Kidney glomerular epithelial cell (primary cell): ENCODE data around the gene SOX15.
"Not testable (repeated sequence)": the region's sequence is repeated elsewhere in the genome, so short reads cannot be mapped to it uniquely, and the experiment has no call there.

Experiments
- DNase-seq: peaks from one replicate; lab custom pipeline; 2025; lab: John Stamatoyannopoulos, UW

The SOX15 gene

GRCh38 chr17:7589891-7590691 lies at the start of gene SOX15:
Gene SOX15 (minus strand): TSS chr17:7590094. CDS start chr17:7589676, 418 bp downstream.
- DNase-seq: no peak

DNA sequence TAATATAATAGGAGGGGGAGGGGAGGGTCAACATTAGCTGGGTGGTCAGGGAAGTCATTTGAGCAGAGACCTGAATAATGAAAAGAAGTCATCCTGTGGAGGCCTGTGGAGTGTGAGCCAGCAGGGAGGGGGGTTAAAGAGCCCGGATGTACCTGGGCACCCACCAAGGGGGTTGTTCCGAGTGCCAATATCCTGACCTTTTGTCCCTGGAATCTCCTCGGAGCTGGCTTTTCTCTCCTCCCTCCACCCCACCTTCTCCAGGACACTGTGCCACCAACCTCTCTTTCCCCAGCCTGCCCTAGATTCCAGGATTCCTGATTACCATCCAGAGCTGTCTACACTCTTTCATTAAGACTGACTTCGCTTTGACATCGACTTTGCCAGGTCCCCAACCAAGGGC lies 46.3 kb upstream of the SOX15 start:
- DNase-seq: no peak

- no peak for DNase-seq
Observed at GRCh38 chr17:7634384-7634783, 44.5 kb upstream of the SOX15 start.

GRCh38 chr17:7633093-7633492 lies 43.2 kb upstream of the SOX15 start:
- no peak for DNase-seq

DNA sequence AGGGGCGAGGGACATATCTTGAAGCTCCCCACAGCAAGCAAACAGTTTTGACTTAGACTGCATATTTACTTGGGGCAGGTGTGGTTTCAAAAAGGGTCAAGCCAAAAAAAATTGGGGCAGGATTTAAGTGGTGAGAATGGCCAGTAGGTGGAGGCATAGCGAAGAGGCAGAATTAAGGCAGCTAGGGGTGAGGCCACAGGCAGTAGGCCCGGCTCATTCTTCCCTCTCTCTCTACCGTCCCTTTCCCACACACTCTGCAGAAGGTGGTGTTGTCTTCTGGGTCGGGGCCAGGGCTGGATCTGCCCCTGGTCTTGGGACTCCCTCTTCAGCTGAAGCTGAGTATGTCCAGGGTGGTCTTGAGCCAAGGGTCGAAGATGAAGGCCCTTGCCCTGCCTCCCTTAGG lies 42.6 kb upstream of the SOX15 start:
- DNase-seq: no peak

GRCh38 chr17:7631398-7632380 lies 41.8 kb upstream of the SOX15 start:
- no peak for DNase-seq

DNA sequence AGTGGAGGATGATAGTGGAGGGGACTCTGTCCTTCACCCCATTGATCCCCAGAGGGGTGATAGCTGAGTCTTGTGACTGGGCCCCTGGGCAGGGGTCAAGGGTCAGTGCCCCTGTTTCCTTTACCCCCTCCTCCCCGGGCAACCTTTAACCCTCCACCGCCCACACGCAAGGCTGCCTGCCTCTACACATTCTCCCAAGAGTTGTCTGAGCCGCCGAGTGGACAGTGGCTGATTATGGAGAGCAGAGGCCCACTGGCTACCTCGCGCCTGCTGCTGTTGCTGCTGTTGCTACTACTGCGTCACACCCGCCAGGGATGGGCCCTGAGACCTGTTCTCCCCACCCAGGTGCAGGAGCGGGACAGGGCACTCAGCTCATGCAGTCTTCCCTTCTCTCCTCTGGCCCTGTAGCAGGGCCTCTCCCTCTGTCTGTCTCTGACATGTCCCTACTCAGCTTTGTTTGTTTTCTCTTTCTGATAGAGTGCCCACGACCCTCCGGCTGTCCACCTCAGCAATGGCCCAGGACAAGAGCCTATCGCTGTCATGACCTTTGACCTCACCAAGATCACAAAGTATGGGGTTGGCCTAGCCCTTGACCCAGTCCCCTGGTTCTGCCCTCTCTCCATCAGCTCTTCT lies 40.2 kb upstream of the SOX15 start, which contains the start of gene SHBG:
Gene SHBG (plus strand): TSS at position 197 of the 633 bp plus-strand sequence. CDS start 38 bp downstream, at position 235.
- DNase-seq: no peak

- peak; percentile 78 for DNase-seq
Observed at GRCh38 chr17:7627250-7628121, 37.6 kb upstream of the SOX15 start, which contains the start of gene SAT2. Gene SAT2 (minus strand): TSS chr17:7627821. CDS start chr17:7627635, 186 bp downstream.

DNA sequence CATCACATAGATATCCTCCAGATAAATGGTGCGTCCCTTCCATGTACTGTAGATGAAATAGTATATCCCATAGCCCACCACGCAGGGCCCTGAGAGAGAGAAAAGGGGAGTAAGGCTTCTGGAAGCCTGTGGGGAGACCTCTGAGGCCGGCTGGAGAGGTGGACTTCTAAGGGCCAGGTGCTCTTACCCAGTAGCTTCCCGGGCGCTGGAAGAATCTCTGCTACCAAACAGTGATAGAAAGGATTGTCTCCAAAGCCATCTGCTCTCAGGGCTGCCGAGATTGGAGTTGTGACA lies 37.0 kb upstream of the SOX15 start:
- DNase-seq: no peak

- DNase-seq: no peak
Observed at GRCh38 chr17:7626307-7626706, 36.4 kb upstream of the SOX15 start.

DNA sequence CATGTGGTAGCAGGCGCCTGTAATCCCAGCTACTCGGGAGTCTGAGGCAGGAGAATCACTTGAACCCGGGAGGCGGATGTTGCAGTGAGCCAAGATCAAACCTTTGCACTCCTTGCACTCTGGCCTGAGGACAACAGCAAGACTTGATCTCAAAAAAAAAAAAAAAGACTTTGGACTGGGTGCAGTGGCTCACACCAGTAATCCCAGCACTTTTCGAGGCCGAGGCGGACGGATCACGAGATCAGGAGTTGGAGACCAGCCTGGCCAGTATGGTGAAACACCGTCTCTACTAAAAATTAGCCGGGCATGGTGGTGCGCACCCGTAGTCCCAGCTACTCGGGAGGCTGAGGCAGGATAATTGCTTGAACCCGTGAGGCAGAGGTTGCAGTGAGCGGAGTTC lies 35.9 kb upstream of the SOX15 start:
- not testable (repeated sequence) for DNase-seq

DNA sequence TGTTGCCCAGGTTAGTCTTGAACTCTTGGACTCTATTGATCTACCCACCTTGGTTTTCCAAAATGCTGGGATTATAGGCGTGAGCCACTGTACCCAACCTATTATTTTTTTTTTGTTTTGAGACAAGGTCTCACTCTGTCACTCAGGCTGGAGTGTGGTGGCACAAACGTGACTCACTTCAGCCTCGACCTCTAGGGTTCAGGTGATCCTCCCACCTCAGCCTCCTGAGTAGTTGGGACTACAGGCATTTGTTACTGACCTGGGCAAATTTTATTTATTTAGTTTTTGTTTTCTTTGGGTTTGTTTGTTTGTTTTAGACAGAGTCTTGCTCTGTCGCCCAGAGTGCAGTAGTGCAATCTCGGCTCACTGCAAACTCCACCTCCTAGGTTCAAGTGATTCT lies 33.8 kb upstream of the SOX15 start:
- DNase-seq: no peak

DNA sequence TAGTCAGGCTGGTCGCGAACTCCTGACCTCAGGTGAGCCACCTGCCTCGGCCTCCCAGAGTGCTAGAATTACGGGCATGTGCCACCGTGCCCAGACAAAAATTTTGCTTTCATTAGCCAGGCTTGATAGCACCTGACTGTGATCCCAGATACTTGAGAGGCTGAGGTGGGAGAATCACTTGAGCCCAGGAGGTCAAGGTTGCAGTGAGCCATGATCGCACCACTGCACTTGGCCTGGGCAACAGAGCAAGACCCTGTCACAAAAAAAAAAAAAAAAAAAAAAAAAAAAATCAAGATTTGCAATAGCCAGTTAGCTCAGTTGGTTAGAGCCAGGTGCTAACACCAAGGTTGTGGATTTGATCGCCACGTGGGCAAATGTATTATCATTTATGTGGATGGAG lies 30.9 kb upstream of the SOX15 start:
- no peak for DNase-seq

DNA sequence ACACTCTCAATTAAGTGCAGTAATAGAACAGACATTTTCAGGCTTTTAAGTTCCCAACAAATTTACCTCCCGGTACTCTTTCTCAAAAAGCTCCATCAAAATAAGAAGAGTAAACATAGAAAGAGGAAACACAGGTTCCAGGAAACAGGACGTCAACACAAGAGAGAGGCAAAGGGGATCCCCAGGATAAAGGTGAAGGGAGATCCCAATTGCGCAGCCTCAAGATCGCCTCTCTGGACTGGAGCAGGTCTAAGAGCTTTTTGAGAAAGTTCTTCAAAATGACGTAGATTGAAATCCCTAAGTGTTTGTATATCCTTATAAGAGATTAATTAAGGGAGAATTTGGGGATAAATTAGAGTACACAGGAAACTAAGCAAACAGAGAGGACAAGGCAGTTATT lies 28.7 kb upstream of the SOX15 start:
- no peak for DNase-seq

DNA sequence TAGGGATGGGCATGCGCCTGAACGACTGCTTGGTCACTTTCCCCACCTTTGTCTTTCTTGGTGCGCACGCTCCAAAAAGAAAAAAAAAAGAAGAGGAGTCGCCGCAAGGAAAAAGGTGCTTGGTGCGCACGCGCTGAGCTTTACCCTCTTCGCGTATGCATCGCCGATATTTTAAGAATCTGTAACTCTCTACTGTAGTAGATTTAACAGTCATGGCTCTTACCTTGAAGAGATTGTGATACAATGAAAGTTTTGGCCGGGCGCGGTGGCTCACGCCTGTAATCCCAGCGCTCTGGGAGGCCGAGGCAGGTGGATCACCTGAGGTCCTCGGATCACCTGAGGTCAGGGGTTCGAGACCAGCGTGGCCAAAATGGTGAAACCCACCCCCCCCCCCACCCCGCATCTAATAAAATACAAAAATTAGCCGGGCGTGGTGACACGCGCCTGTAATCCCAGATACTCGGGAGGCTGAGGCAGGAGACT lies 25.4 kb upstream of the SOX15 start:
- DNase-seq: no peak

DNA sequence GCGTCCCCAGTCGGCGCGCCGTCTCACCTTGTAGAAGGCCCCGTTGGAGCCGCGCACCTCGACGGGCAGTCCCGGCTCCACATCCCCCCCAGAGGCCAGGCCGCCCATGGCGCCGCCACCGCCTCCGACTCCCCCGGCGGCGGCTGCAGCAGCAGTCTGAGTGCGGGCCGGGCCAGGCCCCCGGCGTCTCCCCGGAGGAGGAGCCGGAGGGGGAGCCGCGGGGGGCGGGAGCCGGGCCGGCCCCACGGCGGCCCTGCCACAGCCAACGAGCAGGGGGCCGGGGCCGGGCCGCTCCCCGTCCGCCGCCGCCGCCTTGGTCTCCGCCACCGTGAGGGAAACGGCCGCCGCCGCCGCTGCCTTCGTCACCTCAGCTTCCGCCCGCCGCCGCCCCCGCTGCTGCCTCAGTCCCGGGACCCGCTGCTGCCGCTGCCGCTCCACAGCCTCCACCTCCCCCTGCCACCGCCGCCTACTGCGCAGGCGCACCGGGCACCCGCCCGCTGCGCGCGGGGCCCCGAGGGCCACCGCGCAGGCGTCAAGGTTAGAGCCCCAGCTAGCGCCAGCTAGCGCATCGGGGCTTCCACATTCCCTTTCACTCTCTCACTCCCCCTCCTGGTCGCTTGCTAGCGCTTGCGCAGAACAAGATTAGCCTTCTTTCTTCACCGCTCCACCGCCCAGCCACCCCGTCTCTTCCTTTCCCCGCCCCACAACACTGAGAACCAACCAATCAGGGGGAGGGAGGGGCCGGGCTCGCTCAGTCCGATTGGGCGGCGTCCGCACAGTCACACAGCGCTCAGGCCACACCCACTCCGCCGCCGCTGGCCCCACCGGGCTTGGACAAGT lies 24.8 kb upstream of the SOX15 start, which contains the start of gene FXR2:
Gene FXR2 (minus strand): TSS at position 473 of the 840 bp plus-strand sequence. CDS start 365 bp downstream, at position 108.
- DNase-seq: peak; percentile 100

- peak; percentile 18 for DNase-seq
Observed at GRCh38 chr17:7613769-7614424, 24.0 kb upstream of the SOX15 start.

GRCh38 chr17:7612294-7612640 lies 22.4 kb upstream of the SOX15 start:
- DNase-seq: no peak

GRCh38 chr17:7611635-7612293 lies 21.9 kb upstream of the SOX15 start:
- no peak for DNase-seq
